Thoracic aorta endothelial cell (primary cell): ENCODE measurements around the gene KBTBD12. TPM values are rescaled to one million over a fixed set of nuclear protein-coding genes. Genes with fewer than 3 reads are reported as not detected.

Experiments used
- small RNA-seq: library from RNA; depleted of rRNA; stranded (forward); fragments of <200 nt; gene quantifications from one replicate; pipeline ENCODE3, GENCODE V24; 2012
- total RNA-seq: library from RNA; depleted of rRNA; stranded (reverse); fragments of >200 nt; gene quantifications from 2 replicates; pipeline ENCODE4 v1.2.3, GENCODE V29; 2012

KBTBD12 gene, protein sequence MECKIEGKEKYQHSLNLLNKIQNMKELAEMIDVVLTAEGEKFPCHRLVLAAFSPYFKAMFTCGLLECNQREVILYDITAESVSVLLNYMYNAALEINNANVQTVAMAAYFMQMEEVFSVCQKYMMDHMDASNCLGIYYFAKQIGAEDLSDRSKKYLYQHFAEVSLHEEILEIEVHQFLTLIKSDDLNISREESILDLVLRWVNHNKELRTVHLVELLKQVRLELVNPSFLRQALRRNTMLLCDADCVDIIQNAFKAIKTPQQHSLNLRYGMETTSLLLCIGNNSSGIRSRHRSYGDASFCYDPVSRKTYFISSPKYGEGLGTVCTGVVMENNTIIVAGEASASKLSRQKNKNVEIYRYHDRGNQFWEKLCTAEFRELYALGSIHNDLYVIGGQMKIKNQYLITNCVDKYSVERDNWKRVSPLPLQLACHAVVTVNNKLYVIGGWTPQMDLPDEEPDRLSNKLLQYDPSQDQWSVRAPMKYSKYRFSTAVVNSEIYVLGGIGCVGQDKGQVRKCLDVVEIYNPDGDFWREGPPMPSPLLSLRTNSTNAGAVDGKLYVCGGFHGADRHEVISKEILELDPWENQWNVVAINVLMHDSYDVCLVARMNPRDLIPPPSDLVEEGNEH
- not detected in 2 replicates for total RNA-seq

DNA sequence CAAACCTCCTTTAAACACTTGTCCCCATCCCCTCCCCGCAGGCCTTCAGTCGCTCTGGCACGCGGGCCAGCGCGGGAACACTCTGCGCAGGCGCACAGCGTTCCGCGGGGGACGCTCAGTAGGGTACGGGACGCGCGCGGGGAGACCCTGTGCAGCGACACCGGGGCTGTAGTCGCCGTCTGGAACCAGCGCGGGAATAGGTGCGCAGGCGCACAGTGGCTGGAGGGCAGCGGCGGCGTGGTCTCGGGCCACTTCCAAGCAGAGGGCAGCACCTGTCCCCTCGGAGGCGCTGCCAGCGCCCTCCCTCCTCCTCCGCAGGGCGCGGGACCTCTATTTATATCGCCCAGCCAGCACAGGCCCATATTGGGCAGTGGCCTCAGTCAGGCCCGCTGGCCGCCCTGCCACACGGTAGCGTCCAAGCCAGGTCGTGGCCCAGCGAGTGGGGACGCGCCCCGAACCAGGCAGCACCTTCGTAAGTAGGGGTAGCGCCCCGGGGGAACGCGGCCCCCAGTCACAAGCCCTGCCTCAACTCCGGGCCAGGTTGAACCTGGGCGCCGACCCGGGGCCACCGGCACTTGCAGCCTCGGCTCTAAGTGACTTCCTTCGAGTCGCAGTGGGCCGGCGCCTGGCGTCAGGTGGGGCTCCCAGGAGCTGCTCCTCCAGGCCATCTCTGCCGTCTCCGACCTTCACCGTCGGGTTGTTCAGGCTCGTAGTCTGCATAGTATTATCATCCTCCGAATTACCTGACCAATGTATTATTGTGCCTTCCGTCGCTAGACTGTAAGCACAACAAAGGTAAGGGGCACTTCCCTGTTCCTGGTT lies at the start of gene KBTBD12:
Gene KBTBD12, plus strand, starts transcription at position 118 of the 822 bp plus-strand sequence. CDS start 7,830 bp downstream, outside the sequence.

Small RNA genes lying within 50 kb of the gene (small RNA-seq; reads per million reads assigned to genes)
- gene RNA5SP139 = not detected

Other genes with a start within 250 kb of the KBTBD12 start
- 5.1 and 6.3 TPM in 2 replicates for gene ABTB1, start 242.3 kb upstream of the KBTBD12 start, total RNA-seq
- 66.0 and 68.4 TPM in 2 replicates for gene MGLL, start 92.7 kb upstream of the KBTBD12 start, total RNA-seq
- gene SEC61A1, start 137.2 kb downstream of the KBTBD12 start, total RNA-seq = 254 and 260 TPM in 2 replicates
- 76.3 and 84.9 TPM in 2 replicates for gene RUVBL1, start 208.6 kb downstream of the KBTBD12 start, total RNA-seq
- gene EEFSEC, start 238.2 kb downstream of the KBTBD12 start, total RNA-seq = 6.8 and 8.6 TPM in 2 replicates